Keratinocyte (primary cell): ENCODE measurements around the gene GAGE10. TPM values are rescaled to one million over a fixed set of nuclear protein-coding genes. Genes with fewer than 3 reads are reported as not detected.
A peak's percentile ranks its signal among the peaks of the same experiment; 100 is the strongest.

ENCODE experiments used
- DNase-seq: peaks from one replicate; pipeline ENCODE4 v3.0.0-alpha.2; 2011; ENCODE audit warnings: low read depth, missing footprints, low spot score
- FAIRE-seq: peaks from 2 replicates; lab custom pipeline; 2011; peaks lifted over from hg19 to GRCh38; lab: Jason Lieb, UNC
- H2AFZ ChIP-seq: 2 replicates; pipeline ENCODE4 v1.6.0; 2012; ENCODE audit warnings: low read length, control low read depth, inconsistent platforms; ENCODE audit not compliant: control insufficient read depth
- H3K27ac ChIP-seq: 2 replicates; pipeline ENCODE4 v1.5.1; 2011; ENCODE audit warnings: low read length; ENCODE audit not compliant: control insufficient read depth, insufficient read depth
- H3K27me3 ChIP-seq: 3 replicates; pipeline ENCODE4 v1.6.0; 2011; ENCODE audit warnings: low read length; ENCODE audit not compliant: control insufficient read depth, insufficient read depth; ENCODE audit errors: extremely low read depth
- H3K36me3 ChIP-seq, 2 experiments: 2 replicates in 1 of 2; 3 replicates in 1 of 2; pipeline ENCODE4 v1.5.1; 2011; ENCODE audit warnings: low read length in 2 of 2, mild to moderate bottlenecking in 1 of 2; ENCODE audit not compliant: control insufficient read depth in 2 of 2, insufficient read depth in 2 of 2; ENCODE audit errors: extremely low read depth in 1 of 2
- H3K4me1 ChIP-seq: 3 replicates; pipeline ENCODE4 v1.5.1; 2011; ENCODE audit warnings: low read length; ENCODE audit not compliant: control insufficient read depth, insufficient read depth; ENCODE audit errors: extremely low read depth
- H3K4me2 ChIP-seq: 3 replicates; pipeline ENCODE4 v1.6.0; 2011; ENCODE audit warnings: low read depth, low read length; ENCODE audit not compliant: control insufficient read depth, insufficient read depth; ENCODE audit errors: extremely low read depth
- H3K4me3 ChIP-seq, 3 experiments: fragments of 200-600 bp in 1 of 3; sonication (generic) in 1 of 3; 2 replicates in 2 of 3; 3 replicates in 1 of 3; pipeline ENCODE4 v1.5.1; 2011 to 2016; ENCODE audit warnings: low read length in 3 of 3, mild to moderate bottlenecking in 3 of 3, control low read depth in 2 of 3, inconsistent platforms in 1 of 3, low read depth in 1 of 3, mixed read lengths in 1 of 3, mixed run types in 1 of 3, moderate library complexity in 1 of 3; ENCODE audit not compliant: control insufficient read depth in 2 of 3, insufficient read depth in 2 of 3; ENCODE audit errors: extremely low read depth in 1 of 3
- H3K79me2 ChIP-seq: 2 replicates; pipeline ENCODE4 v1.6.0; 2012; ENCODE audit warnings: low read length; ENCODE audit not compliant: control insufficient read depth, insufficient read depth
- H3K9ac ChIP-seq: 3 replicates; pipeline ENCODE4 v1.6.0; 2011; ENCODE audit warnings: low read length; ENCODE audit not compliant: control insufficient read depth, insufficient read depth; ENCODE audit errors: extremely low read depth
- H3K9me1 ChIP-seq: 3 replicates; pipeline ENCODE4 v1.6.0; 2011; ENCODE audit warnings: low read length; ENCODE audit not compliant: control insufficient read depth, insufficient read depth; ENCODE audit errors: extremely low read depth
- H3K9me3 ChIP-seq: 2 replicates; pipeline ENCODE4 v1.5.1; 2012; ENCODE audit warnings: low read depth, low read length; ENCODE audit not compliant: control insufficient read depth
- H4K20me1 ChIP-seq: 3 replicates; pipeline ENCODE4 v1.6.0; 2011; ENCODE audit warnings: low read length; ENCODE audit not compliant: control insufficient read depth, insufficient read depth; ENCODE audit errors: extremely low read depth
- CTCF ChIP-seq, 3 experiments: IDR thresholded peaks in 1 of 3; conservative IDR thresholded peaks in 1 of 3; optimal IDR thresholded peaks in 1 of 3; 2 replicates in 2 of 3; 3 replicates in 1 of 3; pipeline versions ENCODE3 to v1.5.1; 2011; ENCODE audit warnings: low read length in 3 of 3, mild to moderate bottlenecking in 3 of 3, moderate library complexity in 2 of 3, control low read depth in 1 of 3, inconsistent platforms in 1 of 3; ENCODE audit not compliant: insufficient read depth in 2 of 3; ENCODE audit errors: extremely low read depth in 1 of 3
- EZH2 ChIP-seq: IDR thresholded peaks from one replicate; pipeline ENCODE4 v1.6.1; 2012; ENCODE audit warnings: inconsistent platforms, mild to moderate bottlenecking, low read length, moderate library complexity
- dilution Hi-C: fragments of 300-500 bp; cut with MboI; formaldehyde crosslinking; loops from one replicate; pipeline ENCODE4 v1.7.0; 2020; ENCODE audit warnings: low sequenced_read_pairs; ENCODE audit not compliant: extremely low pct_ligation_motif_present
- polyA plus RNA-seq, 5 experiments: library from polyadenylated mRNA; depleted of rRNA in 3 of 5; stranded (reverse) in 3 of 5; stranded (forward) in 1 of 5; unstranded in 1 of 5; fragments of >200 nt; gene quantifications; 1 replicate in 1 of 5; 2 replicates in 3 of 5; 3 replicates in 1 of 5; pipeline versions ENCODE4 v1.2.1 to v1.2.3, GENCODE V29; 2011 to 2012; ENCODE audit warnings: missing spikeins in 2 of 5, low read depth in 1 of 5, low replicate concordance in 1 of 5

Gene GAGE10
- polyA plus RNA-seq, 1 donor (not counting 4 experiments of a cell fraction or from before 2014, with no cell fraction given): not detected

DNA sequence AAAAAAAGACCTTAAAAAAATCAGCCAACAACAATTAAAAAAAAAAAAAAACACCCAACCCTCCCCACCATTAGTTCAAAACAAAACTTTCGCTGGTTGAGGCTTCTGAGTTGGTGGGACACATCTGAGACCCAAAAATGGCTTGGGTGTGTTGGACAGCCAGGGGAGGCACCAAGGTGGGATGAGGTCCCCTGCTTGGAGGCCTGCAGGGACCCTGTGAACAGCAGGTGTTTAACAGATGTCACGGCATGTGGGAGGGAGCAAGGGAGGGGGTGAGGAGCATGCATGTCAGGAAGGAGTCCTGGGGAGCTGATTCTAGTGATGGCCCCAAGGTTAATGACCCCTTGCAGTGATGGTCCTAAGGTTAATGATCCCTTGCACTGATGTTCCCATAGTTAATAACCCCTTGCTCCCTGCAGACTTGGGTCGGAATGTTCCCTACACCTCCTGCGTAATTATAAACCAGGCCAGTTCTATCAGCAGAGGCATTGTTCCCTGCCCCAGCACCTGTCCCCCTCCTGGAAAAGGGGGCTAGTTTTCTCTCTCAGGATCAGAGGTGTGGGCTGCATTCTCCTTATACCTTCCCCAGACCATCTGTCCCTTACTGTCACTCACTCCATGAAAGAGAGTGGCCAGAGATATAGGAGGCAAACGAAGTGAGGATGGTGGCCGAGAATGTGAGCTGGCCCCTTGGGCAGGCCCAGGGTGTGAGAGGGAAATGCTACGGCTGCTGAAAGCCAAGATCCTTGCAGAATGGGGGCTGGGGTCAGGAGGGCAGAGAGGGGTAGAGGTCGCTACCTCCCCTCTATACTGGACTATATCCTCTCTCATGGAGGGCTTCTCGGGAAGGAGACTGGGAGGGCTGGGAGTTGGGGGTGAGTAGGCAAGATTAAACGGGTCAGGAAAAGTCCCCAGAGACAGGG is 36.7 kb upstream of the GAGE10 start:
- H3K27me3 ChIP-seq: no peaks in the 10 kb centered on the region
- TF ChIP-seq EZH2 (no peak), CTCF (optimal IDR thresholded peaks at IDR 0.05 in 1 of 3, IDR thresholded peaks at IDR 0.05 in 1 of 3, conservative IDR thresholded peaks at IDR 0.05 in 1 of 3; ENCODE audit: extremely low read depth in 1 of 3, insufficient read depth in 2 of 3, low read length in 3 of 3) (no peak)
- DNase-seq (no peak), FAIRE-seq (no peak)
- H3K4me2 ChIP-seq: no peak overlapping the region
- H3K4me3 ChIP-seq: no peak overlapping the region
- H4K20me1 ChIP-seq: no peaks in the 10 kb centered on the region
- peaks cover 10% of the 10 kb centered on the region for H3K4me1 ChIP-seq
- no peaks in the 10 kb centered on the region for H3K79me2 ChIP-seq
- no peaks in the 10 kb centered on the region for H3K9me1 ChIP-seq
- dilution Hi-C loops: no loop called here
- H3K9ac ChIP-seq: no peak overlapping the region
- H3K27ac ChIP-seq: no peak overlapping the region
- no peak overlapping the region for H2AFZ ChIP-seq
- no peaks in the 10 kb centered on the region for H3K36me3 ChIP-seq
- no peaks in the 10 kb centered on the region for H3K9me3 ChIP-seq

GRCh38 chrX:49268702-49269009 is 34.8 kb upstream of the GAGE10 start:
- DNase-seq (no peak), FAIRE-seq (no peak)
- Histone ChIP-seq H3K4me3 (peak overlapping the region; percentile 49 to 80 (median 62)), H3K4me1 (peaks cover 14% of the 10 kb centered on the region), H3K27ac (peak overlapping the region; percentile 63), H3K27me3 (no peaks in the 10 kb centered on the region), H3K36me3 (no peaks in the 10 kb centered on the region), H3K9me3 (no peaks in the 10 kb centered on the region), H2AFZ (peak overlapping the region; percentile 86), H3K79me2 (peaks cover 2% of the 10 kb centered on the region), H3K9me1 (no peaks in the 10 kb centered on the region), H4K20me1 (no peaks in the 10 kb centered on the region), H3K9ac (peak overlapping the region; percentile 89), H3K4me2 (peak overlapping the region; percentile 88)
- TF ChIP-seq CTCF (optimal IDR thresholded peaks at IDR 0.05 in 1 of 3, IDR thresholded peaks at IDR 0.05 in 1 of 3, conservative IDR thresholded peaks at IDR 0.05 in 1 of 3; ENCODE audit: extremely low read depth in 1 of 3, insufficient read depth in 2 of 3, low read length in 3 of 3) (no peak), EZH2 (no peak)
- dilution Hi-C loops: no loop called here
